ENCODE data around the gene ZNF846. TPM values are rescaled to one million over a fixed set of nuclear protein-coding genes. Genes with fewer than 3 reads are reported as not detected.
"Not testable (repeated sequence)": the region's sequence is repeated elsewhere in the genome, so short reads cannot be mapped to it uniquely, and the experiment has no call there.

ZNF846 gene
- total RNA-seq, 4 donors from 2014 or later = 10.0 to 18.1 (median 14.2) TPM

GRCh38 chr19:9741476-9742171 is 26.9 kb downstream of the ZNF846 start:
- 46 to 93% methylated on average over 3 to 5 of the region's 5 CpGs for WGBS, 2 donors (ENCODE audit: low coverage in 1 of 2)
- no peaks in the 10 kb centered on the region for H3K4me1 ChIP-seq
- in situ Hi-C loops (cut with MboI; ENCODE audit: low pct_ligation_motif_present in 1 of 4, low pct_unique_long_range_greater_than_20kb in 1 of 4, low sequenced_read_pairs in 3 of 4) = no loop called here
- intact Hi-C loops (cut with DNase I; ENCODE audit: low total_unique reads) = no loop called here
- peaks cover 0 to 4% of the 10 kb centered on the region in 2 donors for H3K9me3 ChIP-seq
- DNase-seq = no peak
- no peak overlapping the region for H3K4me3 ChIP-seq
- no peak overlapping the region for H3K27ac ChIP-seq
- H3K27me3 ChIP-seq = no peaks in the 10 kb centered on the region
- no peaks in the 10 kb centered on the region for H3K36me3 ChIP-seq
- TF ChIP-seq POLR2A (IDR thresholded peaks at IDR 0.05) = no peak
- no peak for TF ChIP-seq CTCF (IDR thresholded peaks at IDR 0.05)
- TF ChIP-seq POLR2AphosphoS5 (IDR thresholded peaks at IDR 0.05) = no peak
- no peak for TF ChIP-seq EP300 (IDR thresholded peaks at IDR 0.05; ENCODE audit: low read depth)

- 94% methylated on average over 10 of the region's 10 CpGs; no CpG with 5 or more reads in 1 of the 2 donors for WGBS, 2 donors (ENCODE audit: low coverage in 1 of 2)
- no peak overlapping the region for H3K4me3 ChIP-seq
- intact Hi-C loops (cut with DNase I; ENCODE audit: low total_unique reads) = no loop called here
- H3K27ac ChIP-seq = no peak overlapping the region
- H3K27me3 ChIP-seq = no peaks in the 10 kb centered on the region
- peaks cover 0 to 3% of the 10 kb centered on the region in 2 donors for H3K9me3 ChIP-seq
- no peaks in the 10 kb centered on the region for H3K4me1 ChIP-seq
- in situ Hi-C loops (cut with MboI; ENCODE audit: low pct_ligation_motif_present in 1 of 4, low pct_unique_long_range_greater_than_20kb in 1 of 4, low sequenced_read_pairs in 3 of 4) = no loop called here
- TF ChIP-seq EP300 (IDR thresholded peaks at IDR 0.05; ENCODE audit: low read depth) = no peak
- no peak for TF ChIP-seq CTCF (IDR thresholded peaks at IDR 0.05)
- no peak for TF ChIP-seq POLR2A (IDR thresholded peaks at IDR 0.05)
- no peak for TF ChIP-seq POLR2AphosphoS5 (IDR thresholded peaks at IDR 0.05)
- DNase-seq = no peak
- no peaks in the 10 kb centered on the region for H3K36me3 ChIP-seq
Measured at GRCh38 chr19:9735986-9736385, 32.6 kb downstream of the ZNF846 start.

- H3K27ac ChIP-seq; H3K27me3 ChIP-seq; DNase-seq; in situ Hi-C loops (cut with MboI; ENCODE audit: low pct_ligation_motif_present in 1 of 4, low pct_unique_long_range_greater_than_20kb in 1 of 4, low sequenced_read_pairs in 3 of 4); H3K36me3 ChIP-seq; H3K4me3 ChIP-seq; H3K4me1 ChIP-seq; H3K9me3 ChIP-seq; intact Hi-C loops (cut with DNase I; ENCODE audit: low total_unique reads): not testable (repeated sequence)
- WGBS, 2 donors (ENCODE audit: low coverage in 1 of 2) = 89% methylated on average over 10 of the region's 10 CpGs; no CpG with 5 or more reads in 1 of the 2 donors
Measured at GRCh38 chr19:9730056-9730455, 38.5 kb downstream of the ZNF846 start.

- DNase-seq = no peak
- TF ChIP-seq CTCF (IDR thresholded peaks at IDR 0.05) (no peak), POLR2A (IDR thresholded peaks at IDR 0.05) (no peak), EP300 (IDR thresholded peaks at IDR 0.05; ENCODE audit: low read depth) (no peak), POLR2AphosphoS5 (IDR thresholded peaks at IDR 0.05) (no peak)
- H3K4me3 ChIP-seq = no peak overlapping the region
- H3K27me3 ChIP-seq = no peaks in the 10 kb centered on the region
- no peaks in the 10 kb centered on the region for H3K9me3 ChIP-seq
- in situ Hi-C loops (cut with MboI; ENCODE audit: low pct_ligation_motif_present in 1 of 4, low pct_unique_long_range_greater_than_20kb in 1 of 4, low sequenced_read_pairs in 3 of 4) = no loop called here
- intact Hi-C loops (cut with DNase I; ENCODE audit: low total_unique reads) = no loop called here
- WGBS, 2 donors (ENCODE audit: low coverage in 1 of 2) = 79% methylated on average over 4 of the region's 4 CpGs; no CpG with 5 or more reads in 1 of the 2 donors
- no peak overlapping the region for H3K27ac ChIP-seq
- no peaks in the 10 kb centered on the region for H3K4me1 ChIP-seq
- H3K36me3 ChIP-seq = no peaks in the 10 kb centered on the region
Measured at GRCh38 chr19:9729162-9729561, 39.4 kb downstream of the ZNF846 start.

GRCh38 chr19:9727644-9728043 is 40.9 kb downstream of the ZNF846 start:
- Histone ChIP-seq H3K4me3 (no peak overlapping the region), H3K9me3 (no peaks in the 10 kb centered on the region), H3K27me3 (no peaks in the 10 kb centered on the region), H3K27ac (no peak overlapping the region), H3K4me1 (no peaks in the 10 kb centered on the region), H3K36me3 (no peaks in the 10 kb centered on the region)
- intact Hi-C loops (cut with DNase I; ENCODE audit: low total_unique reads) (no loop called here), in situ Hi-C loops (cut with MboI; ENCODE audit: low pct_ligation_motif_present in 1 of 4, low pct_unique_long_range_greater_than_20kb in 1 of 4, low sequenced_read_pairs in 3 of 4) (no loop called here)
- TF ChIP-seq EP300 (IDR thresholded peaks at IDR 0.05; ENCODE audit: low read depth) (no peak), CTCF (IDR thresholded peaks at IDR 0.05) (no peak), POLR2A (IDR thresholded peaks at IDR 0.05) (no peak), POLR2AphosphoS5 (IDR thresholded peaks at IDR 0.05) (no peak)
- DNase-seq = no peak
- 76% methylated on average over 3 of the region's 3 CpGs; no CpG with 5 or more reads in 1 of the 2 donors for WGBS, 2 donors (ENCODE audit: low coverage in 1 of 2)

GRCh38 chr19:9725508-9726201 is 42.9 kb downstream of the ZNF846 start:
- H3K27me3 ChIP-seq; H3K9me3 ChIP-seq; H3K27ac ChIP-seq; H3K4me1 ChIP-seq; intact Hi-C loops (cut with DNase I; ENCODE audit: low total_unique reads); H3K4me3 ChIP-seq; H3K36me3 ChIP-seq; DNase-seq; in situ Hi-C loops (cut with MboI; ENCODE audit: low pct_ligation_motif_present in 1 of 4, low pct_unique_long_range_greater_than_20kb in 1 of 4, low sequenced_read_pairs in 3 of 4): not testable (repeated sequence)
- 88 to 92% methylated on average over 8 to 13 of the region's 13 CpGs for WGBS, 2 donors (ENCODE audit: low coverage in 1 of 2)
